Mesenchymal stem cell (in vitro differentiated cells and primary cell): ENCODE measurements around the gene ZHX3.

Experiments used
- DNase-seq: peaks from one replicate; pipeline ENCODE4 v3.0.0-alpha.2; 2013
- H2AFZ ChIP-seq: one replicate; pipeline ENCODE4 v1.6.1; 2013; ENCODE audit warnings: low read depth, mild to moderate bottlenecking, control low read depth, inconsistent platforms, low read length, moderate library complexity
- H2AK5ac ChIP-seq: 2 replicates; pipeline ENCODE4 v1.6.1; 2013; ENCODE audit warnings: low read length, moderate library complexity, mild to moderate bottlenecking, inconsistent platforms; ENCODE audit not compliant: severe bottlenecking
- H2BK120ac ChIP-seq: one replicate; pipeline ENCODE4 v1.6.1; 2013; ENCODE audit warnings: low read depth, mild to moderate bottlenecking, inconsistent platforms, low read length, moderate library complexity
- H2BK12ac ChIP-seq, 2 experiments: one replicate each; pipeline ENCODE4 v1.6.1; 2013; ENCODE audit warnings: inconsistent platforms in 2 of 2, low read length in 2 of 2, mild to moderate bottlenecking in 2 of 2, moderate library complexity in 2 of 2, control low read depth in 1 of 2
- H2BK15ac ChIP-seq: one replicate; pipeline ENCODE4 v1.6.1; 2013; ENCODE audit warnings: mild to moderate bottlenecking, low read depth, inconsistent platforms; ENCODE audit not compliant: poor library complexity, severe bottlenecking
- H2BK5ac ChIP-seq: 2 replicates; pipeline ENCODE4 v1.6.1; 2013; ENCODE audit warnings: low read depth, mild to moderate bottlenecking, low read length, control low read depth, inconsistent platforms; ENCODE audit not compliant: poor library complexity, severe bottlenecking
- H3K14ac ChIP-seq, 2 experiments: one replicate each; pipeline ENCODE4 v1.6.1; 2013; ENCODE audit warnings: inconsistent platforms in 2 of 2, low read length in 2 of 2, control low read depth in 1 of 2, mild to moderate bottlenecking in 1 of 2, moderate library complexity in 1 of 2
- H3K18ac ChIP-seq, 2 experiments: one replicate each; pipeline ENCODE4 v1.6.1; 2013; ENCODE audit warnings: inconsistent platforms in 2 of 2, low read length in 2 of 2, control low read depth in 1 of 2, low read depth in 1 of 2, mild to moderate bottlenecking in 1 of 2
- H3K23ac ChIP-seq, 2 experiments: one replicate each; pipeline ENCODE4 v1.6.1; 2013; ENCODE audit warnings: inconsistent platforms in 2 of 2, low read length in 2 of 2, mild to moderate bottlenecking in 2 of 2, moderate library complexity in 2 of 2, control low read depth in 1 of 2
- H3K27ac ChIP-seq: 2 replicates; pipeline ENCODE4 v1.5.1; 2013; ENCODE audit warnings: mild to moderate bottlenecking, moderate library complexity, low read length, control low read depth, inconsistent platforms; ENCODE audit not compliant: poor library complexity, severe bottlenecking
- H3K27me3 ChIP-seq, 2 experiments: 2 replicates each; pipeline versions ENCODE4 v1.6.1 to v1.7.0; 2013; ENCODE audit warnings: low read length in 2 of 2, mild to moderate bottlenecking in 2 of 2, moderate library complexity in 2 of 2, control low read depth in 1 of 2, inconsistent platforms in 1 of 2; ENCODE audit not compliant: control insufficient read depth in 1 of 2, insufficient read depth in 1 of 2
- H3K36me3 ChIP-seq, 2 experiments: 2 replicates each; pipeline versions ENCODE4 v1.6.1 to v1.7.0; 2013; ENCODE audit warnings: low read length in 2 of 2, control low read depth in 1 of 2, inconsistent platforms in 1 of 2, low read depth in 1 of 2, mild to moderate bottlenecking in 1 of 2; ENCODE audit not compliant: insufficient read depth in 2 of 2, control insufficient read depth in 1 of 2
- H3K4ac ChIP-seq, 2 experiments: one replicate each; pipeline ENCODE4 v1.6.1; 2013; ENCODE audit warnings: inconsistent platforms in 2 of 2, low read length in 2 of 2, mild to moderate bottlenecking in 2 of 2, moderate library complexity in 2 of 2, control low read depth in 1 of 2, low read depth in 1 of 2
- H3K4me1 ChIP-seq: 2 replicates; pipeline ENCODE4 v1.6.1; 2013; ENCODE audit warnings: low read depth, low read length, control low read depth; ENCODE audit not compliant: control insufficient read depth, insufficient read depth
- H3K4me2 ChIP-seq: 2 replicates; pipeline ENCODE4 v1.6.1; 2013; ENCODE audit warnings: low read length, mild to moderate bottlenecking, inconsistent platforms; ENCODE audit not compliant: poor library complexity, severe bottlenecking
- H3K4me3 ChIP-seq, 2 experiments: 2 replicates each; pipeline versions ENCODE4 v1.5.1 to v1.7.0; 2013; ENCODE audit warnings: low read length in 2 of 2, mild to moderate bottlenecking in 2 of 2, control low read depth in 1 of 2, low read depth in 1 of 2; ENCODE audit not compliant: insufficient read depth in 1 of 2
- H3K79me1 ChIP-seq: replicated peaks from 2 replicates; pipeline ENCODE4 v1.6.1; 2013; ENCODE audit warnings: mild to moderate bottlenecking, control low read depth, low read length, inconsistent platforms; ENCODE audit not compliant: poor library complexity, severe bottlenecking
- H3K9ac ChIP-seq: 2 replicates; pipeline ENCODE4 v1.7.0; 2013; ENCODE audit warnings: mild to moderate bottlenecking, low read length, moderate library complexity
- H3K9me3 ChIP-seq: 2 replicates; pipeline ENCODE4 v1.7.0; 2013; ENCODE audit warnings: mild to moderate bottlenecking, low read length; ENCODE audit not compliant: control insufficient read depth
- H4K8ac ChIP-seq: one replicate; pipeline ENCODE4 v1.6.1; 2013; ENCODE audit warnings: inconsistent platforms, mild to moderate bottlenecking, low read length, moderate library complexity
- H4K91ac ChIP-seq: one replicate; pipeline ENCODE4 v1.6.1; 2013; ENCODE audit warnings: mild to moderate bottlenecking, low read length, inconsistent platforms
- WGBS: methylation state at CpG from one replicate; pipeline ENCODE4 v1.1.7; 2013; ENCODE audit warnings: mixed read lengths; 5-methylcytosine and 5-hydroxymethylcytosine counted together

ZHX3 gene

GRCh38 chr20:41344938-41345728 lies 27.6 kb upstream of the ZHX3 start:
- no peak overlapping the region for H3K14ac ChIP-seq
- no peak overlapping the region for H2BK12ac ChIP-seq
- H3K27me3 ChIP-seq, result no peaks in the 10 kb centered on the region
- no peak overlapping the region for H2AK5ac ChIP-seq
- no peak overlapping the region for H2BK15ac ChIP-seq
- H2BK5ac ChIP-seq, result no peak overlapping the region
- no peak overlapping the region for H2AFZ ChIP-seq
- no peak overlapping the region for H3K23ac ChIP-seq
- no peak overlapping the region for H3K4ac ChIP-seq
- no peak overlapping the region for H3K9ac ChIP-seq
- H4K8ac ChIP-seq, result no peak overlapping the region
- peaks cover 13% of the 10 kb centered on the region for H3K4me1 ChIP-seq
- peaks cover 42 to 45% of the 10 kb centered on the region in 2 experiments for H3K36me3 ChIP-seq
- DNase-seq, result no peak
- H2BK120ac ChIP-seq, result no peak overlapping the region
- 89% methylated on average over 11 of the region's 11 CpGs for WGBS
- H3K9me3 ChIP-seq, result no peaks in the 10 kb centered on the region
- H3K79me1 ChIP-seq, result peaks cover 33% of the 10 kb centered on the region
- H3K18ac ChIP-seq, result no peak overlapping the region
- H3K4me3 ChIP-seq, result no peak overlapping the region
- no peak overlapping the region for H4K91ac ChIP-seq
- no peak overlapping the region for H3K4me2 ChIP-seq
- no peak overlapping the region for H3K27ac ChIP-seq

- H2BK5ac ChIP-seq, result no peak overlapping the region
- H2BK15ac ChIP-seq, result no peak overlapping the region
- H3K18ac ChIP-seq, result no peak overlapping the region
- H3K27me3 ChIP-seq, result no peaks in the 10 kb centered on the region
- no peak overlapping the region for H3K27ac ChIP-seq
- H3K4me1 ChIP-seq, result peaks cover 15% of the 10 kb centered on the region
- H3K79me1 ChIP-seq, result peaks cover 33% of the 10 kb centered on the region
- H3K36me3 ChIP-seq, result peaks cover 35 to 38% of the 10 kb centered on the region in 2 experiments
- no peak overlapping the region for H3K4ac ChIP-seq
- no peak overlapping the region for H4K91ac ChIP-seq
- H4K8ac ChIP-seq, result no peak overlapping the region
- H2BK12ac ChIP-seq, result no peak overlapping the region
- no peak overlapping the region for H2AFZ ChIP-seq
- no peak overlapping the region for H3K14ac ChIP-seq
- H2AK5ac ChIP-seq, result no peak overlapping the region
- no peak overlapping the region for H3K9ac ChIP-seq
- H3K4me3 ChIP-seq, result no peak overlapping the region
- H3K23ac ChIP-seq, result no peak overlapping the region
- WGBS, result 97% methylated on average over 4 of the region's 4 CpGs
- H3K9me3 ChIP-seq, result no peaks in the 10 kb centered on the region
- H2BK120ac ChIP-seq, result no peak overlapping the region
- no peak overlapping the region for H3K4me2 ChIP-seq
- no peak for DNase-seq
These were observed 26.9 kb upstream of the ZHX3 start for GRCh38 chr20:41344477-41344876.

GRCh38 chr20:41342474-41343464 lies 25.2 kb upstream of the ZHX3 start:
- no peaks in the 10 kb centered on the region for H3K9me3 ChIP-seq
- no peak overlapping the region for H3K23ac ChIP-seq
- no peak overlapping the region for H3K18ac ChIP-seq
- no peak overlapping the region for H2BK5ac ChIP-seq
- H3K9ac ChIP-seq, result no peak overlapping the region
- no peak overlapping the region for H2BK12ac ChIP-seq
- H3K4me2 ChIP-seq, result no peak overlapping the region
- WGBS, result 96% methylated on average over 9 of the region's 9 CpGs
- peaks cover 15% of the 10 kb centered on the region for H3K4me1 ChIP-seq
- no peak overlapping the region for H2BK120ac ChIP-seq
- H3K4me3 ChIP-seq, result no peak overlapping the region
- no peak for DNase-seq
- no peak overlapping the region for H4K91ac ChIP-seq
- no peak overlapping the region for H2AFZ ChIP-seq
- no peaks in the 10 kb centered on the region for H3K27me3 ChIP-seq
- H2BK15ac ChIP-seq, result no peak overlapping the region
- H3K79me1 ChIP-seq, result peaks cover 31% of the 10 kb centered on the region
- H3K36me3 ChIP-seq, result peaks cover 21 to 22% of the 10 kb centered on the region in 2 experiments
- no peak overlapping the region for H3K4ac ChIP-seq
- H3K14ac ChIP-seq, result no peak overlapping the region
- no peak overlapping the region for H4K8ac ChIP-seq
- no peak overlapping the region for H2AK5ac ChIP-seq
- no peak overlapping the region for H3K27ac ChIP-seq
